Liver (tissue), 3 donors: ENCODE results near the gene LINC01488.

Source experiments
- ATF3 ChIP-seq: IDR thresholded peaks from 2 replicates; pipeline ENCODE4 v1.6.1; 2016; ENCODE audit warnings: antibody characterized with exemption
- CTCF ChIP-seq: fragments of 150-350 bp; IDR thresholded peaks from 2 replicates; pipeline ENCODE4 v1.5.1; 2017; ENCODE audit warnings: improper control_type of control experiment, low read depth, low read length; ENCODE audit not compliant: missing input control
- MAX ChIP-seq: IDR thresholded peaks from 2 replicates; pipeline ENCODE4 v1.6.1; 2016; ENCODE audit warnings: antibody characterized with exemption
- ZBTB33 ChIP-seq: IDR thresholded peaks from 2 replicates; pipeline ENCODE4 v1.6.1; 2016; ENCODE audit warnings: antibody characterized with exemption
- donor health status: healthy.
- donor health status: healthy.

GRCh38 chr11:69466039-69466438 lies 15.4 kb upstream of the LINC01488 start:
- TF ChIP-seq CTCF (no peak), ZBTB33 (no peak), ATF3 (no peak), MAX (no peak)
